ENCODE results near the gene EXOC7. TPM values are rescaled to one million over a fixed set of nuclear protein-coding genes. Genes with fewer than 3 reads are reported as not detected.

EXOC7 gene
- total and polyA plus RNA-seq, 12 donors = 65.7 to 145 (median 95.8) TPM

DNA sequence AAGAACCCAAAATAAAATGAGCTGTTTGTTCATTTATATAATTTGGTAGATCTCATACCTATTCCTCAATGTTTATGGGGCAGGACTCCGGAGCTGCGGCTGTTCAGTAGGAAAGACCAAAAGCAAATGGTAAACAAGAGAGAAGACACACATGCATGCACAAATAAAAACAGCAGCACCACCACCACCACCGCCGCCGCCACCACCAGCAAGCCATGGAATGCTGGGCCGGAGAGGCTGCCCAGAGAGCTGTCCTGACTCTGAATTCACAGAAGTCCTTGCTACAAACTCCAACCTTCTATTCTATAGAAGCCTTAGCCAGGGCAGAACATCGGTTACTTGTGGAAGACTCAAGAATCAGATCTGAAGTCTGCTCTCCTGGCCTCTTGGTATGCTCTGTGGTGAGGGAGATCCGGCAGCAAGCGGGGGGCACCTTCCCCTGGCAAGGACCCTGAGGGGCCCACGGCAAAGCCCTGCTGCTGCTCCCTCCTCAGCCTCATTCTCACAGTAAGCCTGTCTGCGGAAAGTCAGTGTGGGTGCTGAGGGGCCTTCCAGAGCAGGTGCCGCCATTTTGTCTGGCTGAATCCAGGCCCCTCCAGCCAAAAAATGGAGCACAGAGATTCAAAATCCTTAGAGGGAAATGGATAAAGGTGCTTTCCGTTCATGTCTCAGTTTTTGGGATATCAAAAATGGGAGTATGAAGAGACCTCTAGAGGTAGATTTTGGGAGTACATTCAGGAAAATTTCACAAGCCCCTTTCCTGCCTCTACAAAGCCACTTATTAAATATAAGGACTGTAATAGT, 43.8 kb upstream of the EXOC7 start:
- DNase-seq = no peak
- intact Hi-C loops (cut with DNase I) = no loop called here
- Histone ChIP-seq H3K27ac (no peak overlapping the region), H3K4me1 (replicated peaks in 1 of 2) (peaks cover 6 to 14% of the 10 kb centered on the region in 2 donors), H3K27me3 (no peaks in the 10 kb centered on the region), H3K9me3 (replicated peaks in 1 of 3) (no peaks in the 10 kb centered on the region), H3K4me3 (no peak overlapping the region), H3K36me3 (replicated peaks in 1 of 2) (no peaks in the 10 kb centered on the region)
- 70 to 81% (median 78%) methylated on average over 11 to 13 of the region's 13 CpGs for WGBS, 4 donors
- no peak for TF ChIP-seq POLR2A (IDR thresholded peaks at IDR 0.05)
- TF ChIP-seq, protein P1, sequence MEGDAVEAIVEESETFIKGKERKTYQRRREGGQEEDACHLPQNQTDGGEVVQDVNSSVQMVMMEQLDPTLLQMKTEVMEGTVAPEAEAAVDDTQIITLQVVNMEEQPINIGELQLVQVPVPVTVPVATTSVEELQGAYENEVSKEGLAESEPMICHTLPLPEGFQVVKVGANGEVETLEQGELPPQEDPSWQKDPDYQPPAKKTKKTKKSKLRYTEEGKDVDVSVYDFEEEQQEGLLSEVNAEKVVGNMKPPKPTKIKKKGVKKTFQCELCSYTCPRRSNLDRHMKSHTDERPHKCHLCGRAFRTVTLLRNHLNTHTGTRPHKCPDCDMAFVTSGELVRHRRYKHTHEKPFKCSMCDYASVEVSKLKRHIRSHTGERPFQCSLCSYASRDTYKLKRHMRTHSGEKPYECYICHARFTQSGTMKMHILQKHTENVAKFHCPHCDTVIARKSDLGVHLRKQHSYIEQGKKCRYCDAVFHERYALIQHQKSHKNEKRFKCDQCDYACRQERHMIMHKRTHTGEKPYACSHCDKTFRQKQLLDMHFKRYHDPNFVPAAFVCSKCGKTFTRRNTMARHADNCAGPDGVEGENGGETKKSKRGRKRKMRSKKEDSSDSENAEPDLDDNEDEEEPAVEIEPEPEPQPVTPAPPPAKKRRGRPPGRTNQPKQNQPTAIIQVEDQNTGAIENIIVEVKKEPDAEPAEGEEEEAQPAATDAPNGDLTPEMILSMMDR (IDR thresholded peaks at IDR 0.05) = peak; percentile 40 to 57 (median 48)

DNA sequence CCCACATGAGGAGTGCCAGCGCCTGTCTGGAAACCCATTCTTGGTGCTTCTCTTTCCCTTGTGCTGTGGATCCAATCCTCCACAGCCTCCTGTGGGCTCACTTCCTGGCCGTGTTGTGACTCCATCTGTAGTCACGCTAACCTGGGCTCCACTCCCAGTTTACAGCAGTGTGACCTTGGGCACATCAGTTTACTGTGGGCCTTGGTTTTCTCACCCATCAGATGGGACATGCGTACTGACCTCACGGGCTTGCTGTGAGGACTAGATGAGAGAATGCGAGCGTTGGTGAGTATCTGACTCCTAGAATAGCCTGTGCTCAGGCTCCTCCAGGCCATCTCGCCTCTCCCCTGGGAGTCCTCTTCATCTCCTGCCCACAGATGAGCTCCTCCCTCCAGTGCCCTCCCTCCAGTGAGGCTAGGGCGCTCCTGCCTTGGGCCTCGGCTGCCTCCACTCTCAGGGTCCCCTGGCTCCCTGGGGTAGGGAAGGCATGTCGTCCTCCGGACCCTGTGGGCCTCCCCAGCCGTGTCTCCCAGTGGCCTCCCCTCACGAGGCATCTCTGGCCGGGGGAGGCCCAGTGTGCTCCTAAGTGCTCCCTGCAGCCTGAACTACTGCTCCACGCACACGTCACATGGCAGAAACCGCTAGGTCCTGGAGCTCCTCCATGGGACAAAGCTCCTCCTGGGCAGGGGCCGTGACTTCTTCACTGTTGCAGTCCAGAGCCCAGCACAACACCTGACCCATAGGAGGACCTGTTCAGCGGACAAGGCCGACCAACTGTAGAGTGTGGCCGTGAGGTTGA, 42.7 kb upstream of the EXOC7 start:
- no peak for TF ChIP-seq POLR2A (IDR thresholded peaks at IDR 0.05)
- TF ChIP-seq, protein P1 (IDR thresholded peaks at IDR 0.05) = no peak
- Histone ChIP-seq H3K9me3 (replicated peaks in 1 of 3) (no peaks in the 10 kb centered on the region), H3K27me3 (no peaks in the 10 kb centered on the region), H3K4me1 (replicated peaks in 1 of 2) (peaks cover 10 to 20% of the 10 kb centered on the region in 2 donors), H3K36me3 (replicated peaks in 1 of 2) (no peaks in the 10 kb centered on the region), H3K4me3 (no peak overlapping the region), H3K27ac (no peak overlapping the region)
- peak in 5 of 7 donors; percentile 60 to 75 (median 73) for DNase-seq
- intact Hi-C loops (cut with DNase I) = no loop called here
- WGBS, 4 donors = 76 to 81% (median 77%) methylated on average over 13 to 22 of the region's 22 CpGs

DNA sequence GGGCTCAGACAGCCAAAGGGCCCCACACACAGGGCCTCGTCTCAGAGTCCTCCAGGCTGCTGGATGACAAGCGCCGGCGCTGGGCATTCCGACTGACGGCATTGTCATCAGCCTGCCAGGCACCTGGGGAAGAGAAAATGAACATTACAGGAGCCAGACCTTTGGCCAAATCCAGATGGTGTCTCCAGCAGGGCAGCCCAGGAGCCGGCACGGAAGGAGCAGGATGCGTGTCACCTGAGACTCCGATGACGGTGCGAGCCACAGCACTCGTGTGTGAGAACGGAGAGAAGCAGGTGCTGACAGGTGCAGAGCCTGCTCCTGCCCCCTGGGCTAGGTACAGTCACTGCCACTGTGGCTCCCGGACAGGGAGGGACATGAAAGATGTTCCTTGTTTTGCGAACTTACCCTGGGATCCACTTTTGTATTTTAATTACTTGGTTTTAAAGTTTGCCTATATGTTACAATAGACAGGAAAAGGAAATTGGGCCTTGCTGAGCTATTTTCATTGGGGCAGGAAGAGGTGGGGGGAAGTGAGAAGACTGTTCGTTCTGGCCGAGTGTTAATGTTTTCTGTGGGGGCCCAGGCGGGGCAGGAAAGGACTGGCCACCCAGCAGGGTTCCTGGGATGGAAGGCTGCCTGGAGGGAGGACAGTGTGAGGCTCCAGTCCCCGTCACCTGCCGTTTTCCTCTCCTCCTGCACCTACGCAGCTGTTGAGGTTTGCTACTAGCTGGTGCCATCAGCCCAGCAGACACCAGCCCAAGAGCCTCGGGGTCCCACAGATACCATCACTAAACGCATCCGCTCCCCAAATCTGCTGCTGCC, 41.9 kb upstream of the EXOC7 start:
- Histone ChIP-seq H3K4me3 (no peak overlapping the region), H3K9me3 (replicated peaks in 1 of 3) (no peaks in the 10 kb centered on the region), H3K27ac (no peak overlapping the region), H3K27me3 (peaks cover 1% of the 10 kb centered on the region), H3K4me1 (replicated peaks in 1 of 2) (peaks cover 10 to 28% of the 10 kb centered on the region in 2 donors), H3K36me3 (replicated peaks in 1 of 2) (no peaks in the 10 kb centered on the region)
- no peak for TF ChIP-seq POLR2A (IDR thresholded peaks at IDR 0.05)
- TF ChIP-seq, protein P1 (IDR thresholded peaks at IDR 0.05) = no peak
- DNase-seq = no peak
- intact Hi-C loops (cut with DNase I) = no loop called here
- WGBS, 4 donors = 65 to 75% (median 72%) methylated on average over 22 to 25 of the region's 25 CpGs
